ENCODE results near the gene STAC3.

Gene STAC3

GRCh38 chr12:57235728-57236131, 15.3 kb downstream of the STAC3 start:
- no peak for DNase-seq

GRCh38 chr12:57235017-57235727, 15.8 kb downstream of the STAC3 start:
- DNase-seq = no peak

- DNase-seq = no peak
Observed at GRCh38 chr12:57234571-57235016, 16.4 kb downstream of the STAC3 start.

- no peak for DNase-seq
Observed at GRCh38 chr12:57234233-57234570, 16.8 kb downstream of the STAC3 start.

GRCh38 chr12:57233357-57234232, 17.4 kb downstream of the STAC3 start:
- DNase-seq = no peak

GRCh38 chr12:57232156-57232756, 18.7 kb downstream of the STAC3 start:
- no peak for DNase-seq

GRCh38 chr12:57231276-57232021, 19.5 kb downstream of the STAC3 start:
- no peak for DNase-seq

GRCh38 chr12:57230381-57231155, 20.4 kb downstream of the STAC3 start:
- DNase-seq = no peak

GRCh38 chr12:57229634-57230380, 21.2 kb downstream of the STAC3 start, which contains the start of gene SHMT2:
Gene SHMT2 (plus strand): TSS chr12:57229711. CDS start chr12:57229779, 68 bp downstream.
- peak; percentile 87 to 97 for DNase-seq

GRCh38 chr12:57229046-57229633, 21.8 kb downstream of the STAC3 start:
- DNase-seq = no peak

GRCh38 chr12:57227315-57228115, 23.5 kb downstream of the STAC3 start:
- DNase-seq = no peak

- DNase-seq = no peak
Observed at GRCh38 chr12:57226588-57227314, 24.2 kb downstream of the STAC3 start.

- no peak for DNase-seq
Observed at GRCh38 chr12:57225680-57226210, 25.2 kb downstream of the STAC3 start.

- DNase-seq = peak in 1 of 2 experiments; percentile 15
Observed at GRCh38 chr12:57224973-57225679, 25.9 kb downstream of the STAC3 start.

- no peak for DNase-seq
Observed at GRCh38 chr12:57224278-57224972, 26.6 kb downstream of the STAC3 start.

- no peak for DNase-seq
Observed at GRCh38 chr12:57223191-57224165, 27.5 kb downstream of the STAC3 start.

Data from NCI-H446 (cell line).